Measurements from ENCODE around the gene RFX6. TPM values are rescaled to one million over a fixed set of nuclear protein-coding genes. Genes with fewer than 3 reads are reported as not detected.

The RFX6 gene
- total and polyA plus RNA-seq, 2 donors (not counting 1 experiment from before 2014, with no cell fraction given), result not detected

DNA sequence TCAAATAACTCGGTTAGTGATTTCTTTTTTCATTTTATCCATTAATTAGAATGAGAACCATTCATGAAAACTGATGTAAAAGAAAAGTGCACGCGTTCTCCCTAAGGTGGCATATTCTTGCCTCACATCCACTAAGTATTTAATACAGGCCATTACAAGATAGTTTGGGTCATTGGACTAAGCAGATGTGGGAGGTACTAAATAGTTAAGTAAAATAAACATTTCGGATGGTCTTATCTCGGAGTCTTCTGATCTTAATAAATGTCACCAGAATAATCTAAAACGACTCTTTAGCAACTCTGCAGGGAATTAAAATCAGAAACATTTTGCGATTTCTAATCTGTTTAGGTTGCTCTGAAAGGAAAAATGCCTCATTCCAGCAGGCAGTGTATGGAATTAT is 78.7 kb downstream of the RFX6 start:
- DNase-seq (ENCODE audit: low read depth in 2 of 2), result no peak
- TF ChIP-seq EZH2 (IDR thresholded peaks at IDR 0.05; ENCODE audit: low read length, missing control alignments), result no peak
- TF ChIP-seq, protein P1, sequence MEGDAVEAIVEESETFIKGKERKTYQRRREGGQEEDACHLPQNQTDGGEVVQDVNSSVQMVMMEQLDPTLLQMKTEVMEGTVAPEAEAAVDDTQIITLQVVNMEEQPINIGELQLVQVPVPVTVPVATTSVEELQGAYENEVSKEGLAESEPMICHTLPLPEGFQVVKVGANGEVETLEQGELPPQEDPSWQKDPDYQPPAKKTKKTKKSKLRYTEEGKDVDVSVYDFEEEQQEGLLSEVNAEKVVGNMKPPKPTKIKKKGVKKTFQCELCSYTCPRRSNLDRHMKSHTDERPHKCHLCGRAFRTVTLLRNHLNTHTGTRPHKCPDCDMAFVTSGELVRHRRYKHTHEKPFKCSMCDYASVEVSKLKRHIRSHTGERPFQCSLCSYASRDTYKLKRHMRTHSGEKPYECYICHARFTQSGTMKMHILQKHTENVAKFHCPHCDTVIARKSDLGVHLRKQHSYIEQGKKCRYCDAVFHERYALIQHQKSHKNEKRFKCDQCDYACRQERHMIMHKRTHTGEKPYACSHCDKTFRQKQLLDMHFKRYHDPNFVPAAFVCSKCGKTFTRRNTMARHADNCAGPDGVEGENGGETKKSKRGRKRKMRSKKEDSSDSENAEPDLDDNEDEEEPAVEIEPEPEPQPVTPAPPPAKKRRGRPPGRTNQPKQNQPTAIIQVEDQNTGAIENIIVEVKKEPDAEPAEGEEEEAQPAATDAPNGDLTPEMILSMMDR (conservative IDR thresholded peaks at IDR 0.05 in 1 of 2, IDR thresholded peaks at IDR 0.05 in 1 of 2; ENCODE audit: low read depth in 1 of 2, low read length in 2 of 2), result no peak
- no peak overlapping the region for H3K27ac ChIP-seq (ENCODE audit: insufficient read depth, low read length)

DNA sequence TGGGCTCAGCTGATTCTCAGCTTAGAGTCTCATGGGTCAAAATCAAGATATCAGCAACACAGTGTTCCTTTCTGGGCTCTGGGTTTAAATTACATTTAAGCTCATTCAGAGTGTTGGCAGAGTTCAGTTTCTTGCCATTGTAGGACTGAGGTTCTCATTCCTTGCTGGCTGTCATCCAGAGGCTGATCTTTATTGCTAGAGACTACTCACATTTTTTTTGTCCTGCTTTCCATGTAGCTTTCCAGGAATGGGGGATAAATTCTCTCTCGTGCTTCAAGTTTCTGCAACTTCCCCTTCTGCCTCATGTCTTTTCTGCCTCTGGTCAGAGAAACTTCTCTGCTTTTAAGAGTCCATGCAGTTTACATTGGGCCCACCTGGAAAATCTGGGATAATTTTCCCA is 86.9 kb downstream of the RFX6 start:
- Histone ChIP-seq H3K4me3 (replicated peaks in 1 of 4; ENCODE audit: control extremely low read depth in 1 of 4, insufficient read depth in 1 of 4, low read depth in 3 of 4, low read length in 4 of 4) (no peak overlapping the region), H3K27ac (ENCODE audit: insufficient read depth, low read length) (no peak overlapping the region), H3K4me1 (ENCODE audit: control insufficient read depth, extremely low read depth, insufficient read depth, low read length) (no peaks in the 10 kb centered on the region), H3K36me3 (ENCODE audit: control insufficient read depth, insufficient read depth, low read length) (no peaks in the 10 kb centered on the region), H3K9me3 (ENCODE audit: control insufficient read depth, insufficient read depth, low read depth, low read length) (no peaks in the 10 kb centered on the region), H3K27me3 (ENCODE audit: control insufficient read depth, insufficient read depth, low read length) (no peaks in the 10 kb centered on the region), H3K79me2 (ENCODE audit: control insufficient read depth, insufficient read depth, low read length) (no peaks in the 10 kb centered on the region), H4K20me1 (ENCODE audit: control insufficient read depth, extremely low read depth, insufficient read depth, low read length) (no peaks in the 10 kb centered on the region), H2AFZ (ENCODE audit: low read length) (no peak overlapping the region), H3K4me2 (ENCODE audit: extremely low read depth, insufficient read depth, low read length) (no peak overlapping the region), H3K9ac (ENCODE audit: insufficient read depth, low read length) (no peak overlapping the region)
- TF ChIP-seq EZH2 (IDR thresholded peaks at IDR 0.05; ENCODE audit: low read length, missing control alignments), result no peak
- TF ChIP-seq, protein P1 (conservative IDR thresholded peaks at IDR 0.05 in 1 of 2, IDR thresholded peaks at IDR 0.05 in 1 of 2; ENCODE audit: low read depth in 1 of 2, low read length in 2 of 2), result no peak
- DNase-seq (ENCODE audit: low read depth in 2 of 2), result no peak

More for the DNA sequence above, 78.7 kb downstream of the RFX6 start:
- Histone ChIP-seq H3K79me2 (ENCODE audit: control insufficient read depth, insufficient read depth, low read length) (no peaks in the 10 kb centered on the region), H3K9ac (ENCODE audit: insufficient read depth, low read length) (no peak overlapping the region), H3K4me1 (ENCODE audit: control insufficient read depth, extremely low read depth, insufficient read depth, low read length) (no peaks in the 10 kb centered on the region), H3K36me3 (ENCODE audit: control insufficient read depth, insufficient read depth, low read length) (no peaks in the 10 kb centered on the region), H3K27me3 (ENCODE audit: control insufficient read depth, insufficient read depth, low read length) (no peaks in the 10 kb centered on the region), H2AFZ (ENCODE audit: low read length) (no peak overlapping the region), H3K4me3 (replicated peaks in 1 of 4; ENCODE audit: control extremely low read depth in 1 of 4, insufficient read depth in 1 of 4, low read depth in 3 of 4, low read length in 4 of 4) (no peak overlapping the region), H3K4me2 (ENCODE audit: extremely low read depth, insufficient read depth, low read length) (no peak overlapping the region), H4K20me1 (ENCODE audit: control insufficient read depth, extremely low read depth, insufficient read depth, low read length) (no peaks in the 10 kb centered on the region), H3K9me3 (ENCODE audit: control insufficient read depth, insufficient read depth, low read depth, low read length) (no peaks in the 10 kb centered on the region)

DNA sequence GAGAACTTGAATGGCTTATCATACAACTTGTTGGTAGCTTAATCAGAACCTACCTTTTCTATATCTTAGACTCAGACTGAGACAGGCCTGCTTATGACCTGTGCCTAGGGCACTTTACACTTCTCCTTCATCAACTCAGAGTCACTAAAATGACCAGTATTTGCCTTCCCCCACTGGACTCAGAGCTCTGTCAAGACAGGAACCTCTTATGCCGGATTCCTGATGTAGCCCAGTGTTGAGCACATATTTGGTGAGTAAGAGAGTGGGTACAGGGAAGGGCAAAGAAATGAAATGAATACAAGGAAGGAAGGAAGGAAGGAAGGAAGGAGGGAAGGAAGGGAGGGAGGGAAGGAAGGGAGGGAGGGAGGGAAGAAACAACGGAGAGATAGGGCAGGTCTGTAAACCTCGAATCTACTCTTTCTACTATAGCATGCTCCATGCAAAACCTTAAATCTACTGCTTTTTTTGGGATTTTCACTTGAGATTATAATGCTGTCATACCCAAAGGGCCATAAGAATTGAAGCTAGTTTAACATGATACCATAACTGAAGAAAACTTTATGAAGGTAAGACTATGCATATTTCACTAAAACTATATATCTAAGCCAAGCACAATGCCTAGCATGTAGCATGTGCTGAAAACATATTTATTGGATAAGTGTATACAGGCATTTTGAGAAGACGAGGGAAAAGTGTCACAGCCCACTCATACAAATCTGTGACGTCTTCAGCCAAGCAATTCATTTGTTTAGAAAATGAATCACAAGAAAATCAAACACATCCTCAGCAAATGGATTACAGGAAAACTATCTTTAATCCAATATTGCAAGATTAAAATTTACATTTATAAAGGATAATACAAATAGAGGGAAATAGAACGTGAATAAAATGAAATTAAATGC is 89.9 kb downstream of the RFX6 start:
- Histone ChIP-seq H3K4me2 (ENCODE audit: extremely low read depth, insufficient read depth, low read length) (no peak overlapping the region), H3K9me3 (ENCODE audit: control insufficient read depth, insufficient read depth, low read depth, low read length) (no peaks in the 10 kb centered on the region), H3K9ac (ENCODE audit: insufficient read depth, low read length) (no peak overlapping the region), H3K27ac (ENCODE audit: insufficient read depth, low read length) (no peak overlapping the region), H4K20me1 (ENCODE audit: control insufficient read depth, extremely low read depth, insufficient read depth, low read length) (no peaks in the 10 kb centered on the region), H3K4me3 (replicated peaks in 1 of 4; ENCODE audit: control extremely low read depth in 1 of 4, insufficient read depth in 1 of 4, low read depth in 3 of 4, low read length in 4 of 4) (no peak overlapping the region), H3K36me3 (ENCODE audit: control insufficient read depth, insufficient read depth, low read length) (no peaks in the 10 kb centered on the region), H3K27me3 (ENCODE audit: control insufficient read depth, insufficient read depth, low read length) (no peaks in the 10 kb centered on the region), H3K79me2 (ENCODE audit: control insufficient read depth, insufficient read depth, low read length) (no peaks in the 10 kb centered on the region), H3K4me1 (ENCODE audit: control insufficient read depth, extremely low read depth, insufficient read depth, low read length) (no peaks in the 10 kb centered on the region), H2AFZ (ENCODE audit: low read length) (no peak overlapping the region)
- no peak for DNase-seq (ENCODE audit: low read depth in 2 of 2)
- TF ChIP-seq, protein P1 (conservative IDR thresholded peaks at IDR 0.05 in 1 of 2, IDR thresholded peaks at IDR 0.05 in 1 of 2; ENCODE audit: low read depth in 1 of 2, low read length in 2 of 2), result no peak
- no peak for TF ChIP-seq EZH2 (IDR thresholded peaks at IDR 0.05; ENCODE audit: low read length, missing control alignments)
